Natural killer cell (primary cell): ENCODE data around the gene TRAM2. TPM values are rescaled to one million over a fixed set of nuclear protein-coding genes. Genes with fewer than 3 reads are reported as not detected.
A peak's percentile ranks its signal among the peaks of the same experiment; 100 is the strongest.

Experiments used
- ATAC-seq, 3 donors: fragments of 150-1000 bp in 2 of 3; fragments of 200-7000 bp in 1 of 3; cut with Tn5 transposase; 1 replicate in 1 of 3; 2 replicates in 2 of 3; pipeline ENCODE4 v1.10.0; 2021; ENCODE audit warnings: mild to moderate bottlenecking in 2 of 3, moderate library complexity in 2 of 3
- DNase-seq, 2 donors: peaks; one replicate each; pipeline versions ENCODE4 v3.0.0 to v3.0.0-alpha.2; 2013 to 2021; ENCODE audit warnings: mixed read lengths in 1 of 2
- H3K27ac ChIP-seq: one replicate; pipeline ENCODE4 v1.5.1; 2013; ENCODE audit warnings: mild to moderate bottlenecking, low read length
- H3K27me3 ChIP-seq: one replicate; pipeline ENCODE4 v1.6.1; 2013; ENCODE audit warnings: low read length; ENCODE audit not compliant: control insufficient read depth, insufficient read depth
- H3K36me3 ChIP-seq: one replicate; pipeline ENCODE4 v1.6.1; 2013; ENCODE audit warnings: low read length; ENCODE audit not compliant: control insufficient read depth, insufficient read depth
- H3K4me1 ChIP-seq: one replicate; pipeline ENCODE4 v1.6.1; 2013; ENCODE audit warnings: low read length; ENCODE audit not compliant: control insufficient read depth, insufficient read depth
- H3K4me3 ChIP-seq: one replicate; pipeline ENCODE4 v1.5.1; 2013; ENCODE audit warnings: low read length
- H3K9me3 ChIP-seq: one replicate; pipeline ENCODE4 v1.6.1; 2013; ENCODE audit warnings: low read length; ENCODE audit not compliant: control insufficient read depth, insufficient read depth
- H3K27ac Mint-ChIP-seq, 2 donors: one replicate each; pipeline ENCODE4 v1.8.0; 2022; ENCODE audit warnings: mild to moderate bottlenecking in 2 of 2, mixed read lengths in 2 of 2, moderate library complexity in 1 of 2
- H3K27me3 Mint-ChIP-seq, 2 donors: one replicate each; pipeline ENCODE4 v1.8.0; 2022; ENCODE audit warnings: low read depth in 2 of 2, mixed read lengths in 2 of 2
- H3K36me3 Mint-ChIP-seq: one replicate; pipeline ENCODE4 v1.8.0; 2022; ENCODE audit warnings: mixed read lengths
- H3K4me1 Mint-ChIP-seq, 2 donors: one replicate each; pipeline ENCODE4 v1.8.0; 2022; ENCODE audit warnings: mixed read lengths in 2 of 2
- H3K4me3 Mint-ChIP-seq: one replicate; pipeline ENCODE4 v1.8.0; 2022; ENCODE audit warnings: mild to moderate bottlenecking, moderate library complexity, mixed read lengths
- H3K9me3 Mint-ChIP-seq, 2 donors: one replicate each; pipeline ENCODE4 v1.8.0; 2022; ENCODE audit warnings: mixed read lengths in 2 of 2
- CTCF ChIP-seq: fragments of 200-600 bp; IDR thresholded peaks from one replicate; pipeline ENCODE4 v1.8.0; 2022; ENCODE audit warnings: antibody characterized with exemption
- WGBS: methylation state at CpG from one replicate; pipeline ENCODE4 v1.1.7; 2013; ENCODE audit warnings: missing lambda C conversion rate; ENCODE audit not compliant: insufficient coverage; 5-methylcytosine and 5-hydroxymethylcytosine counted together
- intact Hi-C: fragments of 100-400 bp; cut with micrococcal nuclease; formaldehyde crosslinking; loops from one replicate; pipeline ENCODE4 v1.14.2; 2022
- total RNA-seq, 4 donors: library from RNA; stranded (reverse); fragments of 120-200 nt in 1 of 4; gene quantifications; one replicate each; pipeline versions ENCODE4 v1.2.3 to v1.2.4, GENCODE V29; 2013 to 2022

The TRAM2 gene
- total RNA-seq, 3 donors from 2014 or later (not counting 1 experiment from before 2014, with no cell fraction given), result 16.2 to 20.0 (median 19.2) TPM

- WGBS, result 97% methylated on average over 6 of the region's 6 CpGs
- Histone ChIP-seq H3K9me3 (no peaks in the 10 kb centered on the region), H3K36me3 (no peaks in the 10 kb centered on the region), H3K4me1 (peaks cover 14% of the 10 kb centered on the region), H3K27ac (no peak overlapping the region), H3K27me3 (no peaks in the 10 kb centered on the region), H3K4me3 (no peak overlapping the region)
- DNase-seq (no peak), ATAC-seq (no peak)
- no peak overlapping the region for H3K27ac Mint-ChIP-seq
- peaks cover 65 to 72% of the 10 kb centered on the region in 2 donors for H3K4me1 Mint-ChIP-seq
- intact Hi-C loops, result no loop called here
- H3K4me3 Mint-ChIP-seq, result no peak overlapping the region
- TF ChIP-seq CTCF, result no peak
- H3K9me3 Mint-ChIP-seq, result no peaks in the 10 kb centered on the region
- no peaks in the 10 kb centered on the region for H3K36me3 Mint-ChIP-seq
- no peaks in the 10 kb centered on the region for H3K27me3 Mint-ChIP-seq
These were observed 22.1 kb downstream of the TRAM2 start for GRCh38 chr6:52554684-52555280.

GRCh38 chr6:52553719-52554118, 23.1 kb downstream of the TRAM2 start:
- no peaks in the 10 kb centered on the region for H3K9me3 ChIP-seq
- DNase-seq, result no peak
- 89% methylated on average over 2 of the region's 2 CpGs for WGBS
- H3K27ac ChIP-seq, result no peak overlapping the region
- Mint-ChIP-seq H3K9me3 (no peaks in the 10 kb centered on the region), H3K27me3 (no peaks in the 10 kb centered on the region), H3K4me1 (peaks cover 61 to 72% of the 10 kb centered on the region in 2 donors), H3K27ac (peak overlapping the region in 1 of 2 donors; percentile 30), H3K4me3 (no peak overlapping the region), H3K36me3 (no peaks in the 10 kb centered on the region)
- ATAC-seq, result no peak
- no peak overlapping the region for H3K4me3 ChIP-seq
- H3K36me3 ChIP-seq, result no peaks in the 10 kb centered on the region
- H3K27me3 ChIP-seq, result no peaks in the 10 kb centered on the region
- peaks cover 14% of the 10 kb centered on the region for H3K4me1 ChIP-seq
- TF ChIP-seq CTCF, result no peak
- intact Hi-C loops, result no loop called here

- H3K9me3 ChIP-seq, result no peaks in the 10 kb centered on the region
- no peak overlapping the region for H3K27ac ChIP-seq
- DNase-seq, result no peak
- H3K36me3 ChIP-seq, result no peaks in the 10 kb centered on the region
- no peak overlapping the region for H3K4me3 Mint-ChIP-seq
- H3K4me1 ChIP-seq, result peaks cover 14% of the 10 kb centered on the region
- no peaks in the 10 kb centered on the region for H3K36me3 Mint-ChIP-seq
- no peaks in the 10 kb centered on the region for H3K9me3 Mint-ChIP-seq
- peak overlapping the region in 1 of 2 donors; percentile 30 for H3K27ac Mint-ChIP-seq
- no peaks in the 10 kb centered on the region for H3K27me3 Mint-ChIP-seq
- peaks cover 56 to 72% of the 10 kb centered on the region in 2 donors for H3K4me1 Mint-ChIP-seq
- intact Hi-C loops, result no loop called here
- no peak for TF ChIP-seq CTCF
- WGBS, result 100% methylated on average over 1 of the region's 1 CpG
- no peak overlapping the region for H3K4me3 ChIP-seq
- no peaks in the 10 kb centered on the region for H3K27me3 ChIP-seq
- ATAC-seq, result no peak
These were observed 23.7 kb downstream of the TRAM2 start for GRCh38 chr6:52553158-52553557.

GRCh38 chr6:52552278-52552643, 24.6 kb downstream of the TRAM2 start:
- Mint-ChIP-seq H3K4me3 (no peak overlapping the region), H3K27ac (no peak overlapping the region), H3K36me3 (no peaks in the 10 kb centered on the region), H3K27me3 (no peaks in the 10 kb centered on the region), H3K4me1 (peaks cover 54 to 72% of the 10 kb centered on the region in 2 donors), H3K9me3 (no peaks in the 10 kb centered on the region)
- Histone ChIP-seq H3K27ac (no peak overlapping the region), H3K9me3 (no peaks in the 10 kb centered on the region), H3K27me3 (no peaks in the 10 kb centered on the region), H3K4me3 (no peak overlapping the region), H3K36me3 (no peaks in the 10 kb centered on the region), H3K4me1 (peaks cover 14% of the 10 kb centered on the region)
- ATAC-seq (no peak), DNase-seq (no peak)
- TF ChIP-seq CTCF, result no peak
- intact Hi-C loops, result no loop called here
- whole genome bisulfite sequencing, result 73% methylated on average over 6 of the region's 6 CpGs
